ENCODE data around the gene NEMF.
A peak's percentile ranks its signal among the peaks of the same experiment; 100 is the strongest.
"Not testable (repeated sequence)": the region's sequence is repeated elsewhere in the genome, so short reads cannot be mapped to it uniquely, and the experiment has no call there.

Gene NEMF

GRCh38 chr14:49852301-49853157 is at the start of gene NEMF:
TSS of gene NEMF (minus strand) at chr14:49852788. CDS start at chr14:49852753, 35 bp downstream.
- peak; percentile 80 to 88 for DNase-seq

DNA sequence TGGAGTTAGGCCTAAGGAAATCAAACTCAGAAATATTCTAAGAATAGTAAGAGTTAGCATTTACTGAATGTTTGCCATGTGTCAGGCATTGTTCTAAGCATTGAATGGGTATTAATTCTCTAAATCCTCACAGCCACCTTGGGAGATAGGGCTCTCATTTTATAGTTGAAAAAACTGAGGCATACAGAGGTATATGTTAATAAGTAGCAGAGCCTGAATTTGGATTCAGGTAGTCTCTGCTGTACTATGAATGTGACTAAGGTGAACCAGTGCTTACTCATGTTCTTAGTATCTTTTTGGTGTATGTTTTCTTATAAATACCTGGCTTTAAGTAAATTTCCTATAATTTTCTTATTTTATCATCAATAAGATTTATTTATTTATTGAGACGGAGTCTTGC is 48.4 kb upstream of the NEMF start:
- no peak for DNase-seq

DNA sequence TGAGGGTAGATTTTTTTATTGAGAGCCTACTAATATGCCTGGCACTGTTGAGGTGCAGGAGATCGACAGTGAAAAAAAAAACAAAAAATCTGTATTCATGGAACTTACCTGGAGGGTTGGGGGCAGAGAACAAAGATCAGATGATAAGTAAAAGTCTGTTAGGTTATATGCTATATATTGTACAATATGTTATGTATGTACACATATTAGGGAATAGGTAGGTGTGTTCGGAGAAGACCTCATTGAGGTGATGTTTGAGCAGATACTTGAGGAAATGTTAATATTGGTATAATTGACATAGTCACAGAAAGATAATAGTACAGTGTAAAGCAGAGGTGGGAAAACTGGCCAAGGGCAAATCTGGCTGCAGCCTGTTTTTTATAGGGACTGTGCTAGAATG is 45.9 kb upstream of the NEMF start:
- no peak for DNase-seq

GRCh38 chr14:49897965-49898364 is 45.4 kb upstream of the NEMF start:
- no peak for DNase-seq

DNA sequence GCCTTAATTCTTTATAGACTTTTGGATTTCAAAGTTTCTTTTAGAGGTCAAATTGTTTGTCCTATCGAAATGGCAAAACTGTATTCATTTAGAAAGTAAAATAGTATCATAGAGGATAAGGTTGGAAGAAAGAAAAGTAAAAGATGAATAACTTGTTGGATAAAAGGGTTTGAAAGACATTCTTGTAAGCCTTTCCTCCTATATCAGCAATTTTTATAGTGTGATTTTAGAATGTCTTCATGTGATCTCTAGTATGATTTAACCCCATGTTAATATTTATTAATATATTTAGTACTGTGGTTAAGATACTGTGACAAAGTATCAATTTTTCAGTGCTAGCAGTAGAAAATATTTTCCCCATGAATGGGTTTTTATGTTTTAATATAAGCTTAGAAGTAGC is 44.8 kb upstream of the NEMF start:
- no peak for DNase-seq

- no peak for DNase-seq
These were observed 44.4 kb upstream of the NEMF start for GRCh38 chr14:49896966-49897365.

DNA sequence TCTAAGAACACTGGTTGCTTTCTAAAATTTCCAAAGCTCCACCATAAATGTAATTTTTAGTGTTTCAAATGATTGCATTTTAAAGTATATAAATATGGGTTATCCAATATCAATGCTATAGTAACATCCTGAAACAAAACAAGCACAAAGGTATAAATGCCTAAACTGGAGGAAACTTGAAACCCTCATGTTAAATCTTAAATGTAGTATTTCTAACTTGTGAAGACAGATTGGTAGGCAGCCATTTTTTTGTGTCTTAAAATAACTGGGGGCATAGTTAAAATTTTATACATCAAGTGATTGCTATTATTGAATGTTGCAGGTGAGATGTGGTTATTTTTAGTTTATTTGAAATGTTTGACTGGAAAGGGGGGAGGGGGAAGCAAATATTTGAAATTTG is 43.7 kb upstream of the NEMF start:
- not testable (repeated sequence) for DNase-seq

GRCh38 chr14:49895480-49895879 is 42.9 kb upstream of the NEMF start:
- DNase-seq = no peak

DNA sequence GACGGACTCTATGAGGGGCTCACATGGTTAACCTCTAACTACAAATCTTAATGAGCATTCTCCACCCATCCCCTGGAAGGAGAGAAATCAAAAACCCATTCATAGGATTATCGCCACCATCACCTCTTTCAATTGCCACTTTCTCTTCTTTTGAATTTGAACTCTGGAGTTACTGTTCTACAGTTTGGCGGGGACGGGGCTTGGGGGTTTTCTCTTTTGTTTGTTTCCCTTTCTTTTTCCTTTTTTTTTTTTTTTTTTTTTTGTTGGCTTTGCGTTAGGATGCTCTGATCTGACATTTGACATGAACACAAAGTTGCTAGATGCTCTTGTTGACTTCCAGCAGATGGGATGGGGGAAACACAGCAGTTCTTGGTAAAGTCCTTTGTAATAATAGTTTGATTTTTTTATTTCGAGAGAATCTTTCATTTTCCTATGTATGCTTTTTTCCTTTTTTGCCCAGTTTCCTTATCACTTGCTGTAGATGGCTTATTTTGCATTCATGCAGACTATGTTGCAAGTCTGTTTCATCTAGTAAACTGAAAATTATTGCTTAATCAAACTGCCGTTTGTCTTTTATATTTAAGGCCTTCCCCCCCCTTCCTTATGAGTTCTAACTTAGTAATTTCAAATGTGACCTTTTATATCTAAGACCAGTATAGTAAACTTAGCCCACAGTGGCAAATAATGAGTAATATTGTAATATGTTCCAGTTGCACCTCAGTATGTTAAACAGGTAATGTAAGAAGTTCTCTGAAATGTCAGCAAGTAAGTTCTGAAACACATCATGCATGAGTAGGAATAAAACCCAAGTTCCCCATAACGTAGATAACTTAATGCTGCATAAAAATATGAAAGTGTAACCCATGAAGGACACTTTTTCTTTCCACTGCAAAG is 41.9 kb upstream of the NEMF start:
- not testable (repeated sequence) for DNase-seq

- peak; percentile 83 to 87 for DNase-seq
These were observed 41.0 kb upstream of the NEMF start for GRCh38 chr14:49893309-49894213.

DNA sequence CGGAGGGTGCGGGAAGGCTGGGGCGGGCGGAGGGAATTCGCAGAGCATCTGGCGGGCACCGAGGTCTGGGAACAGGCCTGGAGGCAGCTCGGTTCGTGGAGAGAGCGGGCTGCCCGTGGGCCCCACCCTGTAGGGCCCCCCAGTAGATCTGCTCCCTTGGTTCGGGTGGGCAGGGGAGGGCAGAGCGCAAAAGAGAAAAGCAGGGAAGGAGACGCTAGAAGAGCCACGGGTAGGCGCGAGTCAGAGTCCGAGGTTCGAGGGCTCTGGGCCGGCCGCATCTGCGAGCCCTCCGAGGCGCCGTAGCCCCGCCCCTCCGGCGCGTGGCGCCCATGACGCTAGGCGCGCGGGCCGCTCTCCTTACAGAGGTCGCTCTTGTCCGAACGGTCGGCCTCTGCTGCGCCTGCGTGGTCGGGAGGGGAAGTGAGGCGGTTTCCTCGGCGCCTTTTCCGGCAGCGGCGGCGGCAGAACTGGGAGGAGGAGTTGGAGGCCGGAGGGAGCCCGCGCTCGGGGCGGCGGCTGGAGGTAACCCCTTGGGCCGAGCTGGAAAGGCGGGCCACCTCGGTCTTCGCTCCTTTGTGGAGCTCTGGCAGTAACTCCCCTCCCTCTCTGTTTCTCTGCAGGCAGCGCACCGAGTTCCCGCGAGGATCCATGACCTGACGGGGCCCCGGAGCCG is 40.2 kb upstream of the NEMF start, which contains the start of gene ARF6:
Gene ARF6 (plus strand): TSS at position 447 of the 673 bp plus-strand sequence. CDS start 655 bp downstream, outside the sequence.
- DNase-seq = peak; percentile 97 to 98

DNA sequence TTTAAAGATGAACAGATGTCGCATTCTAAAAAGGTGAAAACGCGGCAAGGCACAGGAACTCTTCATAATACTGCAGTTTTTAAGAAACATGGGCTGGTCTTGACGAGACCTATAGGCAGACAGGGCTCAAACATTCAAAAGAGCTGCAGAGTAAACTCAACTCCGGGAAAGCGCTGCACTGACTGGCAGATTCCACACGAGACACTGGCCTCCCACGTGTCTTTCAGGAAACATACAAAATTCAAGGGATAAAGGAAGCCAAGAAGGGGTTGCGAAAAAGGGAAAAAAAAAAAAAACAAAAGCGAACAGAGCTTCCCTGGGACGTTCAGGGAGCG is 39.7 kb upstream of the NEMF start:
- DNase-seq = peak in 1 of 2 donors; percentile 59

DNA sequence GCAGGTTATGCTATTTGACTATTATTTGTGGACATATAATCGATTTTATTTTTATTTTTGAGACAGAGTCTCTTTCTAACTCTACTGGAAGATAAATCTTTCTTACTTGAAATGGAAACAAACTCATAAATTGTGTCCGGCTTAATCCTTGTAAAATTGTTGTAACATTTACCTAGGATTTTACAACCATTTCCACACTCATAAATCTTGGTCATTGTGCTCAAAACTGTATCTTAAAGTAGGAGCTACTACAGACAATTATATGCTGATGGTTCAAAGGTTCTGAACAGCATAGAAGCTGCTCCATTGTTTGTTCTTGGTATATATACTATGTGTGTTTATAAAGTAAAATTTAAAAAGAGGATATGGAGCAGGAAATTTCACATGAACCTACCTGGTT is 35.7 kb upstream of the NEMF start:
- no peak for DNase-seq

DNA sequence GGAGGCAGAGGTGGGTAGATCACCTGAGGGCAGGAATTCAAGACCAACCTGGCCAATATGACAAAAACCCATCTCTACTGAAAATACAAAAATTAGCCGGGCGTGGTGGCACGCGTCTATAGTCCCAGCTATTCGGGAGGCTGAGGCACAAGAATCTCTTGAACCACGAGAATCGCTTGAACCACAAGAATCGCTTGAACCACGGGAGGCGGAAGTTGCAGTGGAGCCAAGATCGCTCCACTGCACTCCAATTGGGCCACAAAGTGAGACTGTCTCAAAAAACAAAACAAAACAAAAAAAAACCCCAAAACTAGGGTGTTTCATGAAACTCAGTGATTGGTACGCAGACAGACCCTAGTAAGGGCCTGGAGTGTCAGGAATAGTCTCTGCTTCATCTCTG is 33.9 kb upstream of the NEMF start:
- no peak for DNase-seq

- no peak for DNase-seq
These were observed 30.5 kb upstream of the NEMF start for GRCh38 chr14:49882826-49883694.

GRCh38 chr14:49881350-49882001 is 28.9 kb upstream of the NEMF start:
- DNase-seq = no peak

- peak in 1 of 2 donors; percentile 18 for DNase-seq
These were observed 27.9 kb upstream of the NEMF start for GRCh38 chr14:49880267-49881064.

- DNase-seq = peak; percentile 53 to 62
These were observed 27.1 kb upstream of the NEMF start for GRCh38 chr14:49879646-49880204.

- DNase-seq = no peak
These were observed 24.1 kb upstream of the NEMF start for GRCh38 chr14:49876563-49877127.

All from stimulated activated CD4-positive, alpha-beta T cell treated with anti-CD3 and anti-CD28 coated beads, Interleukin-2, amount 100 ng/mL, for 24 hours (primary cell).